ENCODE measurements around the gene FXYD7. TPM values are rescaled to one million over a fixed set of nuclear protein-coding genes. Genes with fewer than 3 reads are reported as not detected.

The FXYD7 gene
- total RNA-seq, 2 experiments from 2014 or later, result 0.50 to 6.1 TPM

GRCh38 chr19:35098413-35099049, 44.5 kb upstream of the FXYD7 start:
- intact Hi-C loops (cut with micrococcal nuclease; ENCODE audit: unreplicated experiment), result no loop called here
- H3K27ac ChIP-seq (ENCODE audit: low read depth, low read length, poor library complexity, severe bottlenecking), result no peak overlapping the region
- no peaks in the 10 kb centered on the region for H3K4me1 ChIP-seq (ENCODE audit: insufficient read depth, low read length, poor library complexity, severe bottlenecking)
- ChIA-PET CTCF (ENCODE audit: unreplicated experiment) (no interaction called here), POLR2A (interaction anchor here (0.6 to 0.7 kb wide), 3 partner anchors 9 to 28 kb away, joined by 3 to 6 read pairs (median 3); no protein-coding TSS in a partner anchor)
- TF ChIP-seq EZH2phosphoT487 (IDR thresholded peaks at IDR 0.05; ENCODE audit: borderline replicate concordance, low read depth, low read length), result no peak
- no peaks in the 10 kb centered on the region for H4K20me1 ChIP-seq (ENCODE audit: insufficient read depth, low read length)
- H3K9me3 ChIP-seq (ENCODE audit: low read length), result no peaks in the 10 kb centered on the region
- no peaks in the 10 kb centered on the region for H3K79me2 ChIP-seq (ENCODE audit: insufficient read depth, low read depth, low read length)
- no peak overlapping the region for H2AFZ ChIP-seq (ENCODE audit: low read length)
- no peak overlapping the region for H3K4me2 ChIP-seq (ENCODE audit: low read length)
- H3K4me3 ChIP-seq (ENCODE audit: low read depth, low read length, poor library complexity, severe bottlenecking), result no peak overlapping the region
- no peaks in the 10 kb centered on the region for H3K9me2 ChIP-seq (ENCODE audit: insufficient read depth, low read length)
- no peak for DNase-seq (ENCODE audit: low spot score)
- no peaks in the 10 kb centered on the region for H3K36me3 ChIP-seq (ENCODE audit: insufficient read depth, low read length)
- BruUV-seq (replicated peaks), result no TSS peak

- ChIA-PET CTCF (ENCODE audit: unreplicated experiment) (no interaction called here), POLR2A (interaction anchor here (0.6 kb wide), 1 partner anchor 9 kb away, joined by 3 read pairs; no protein-coding TSS in a partner anchor)
- TF ChIP-seq EZH2phosphoT487 (IDR thresholded peaks at IDR 0.05; ENCODE audit: borderline replicate concordance, low read depth, low read length) (no peak), CTCF (conservative IDR thresholded peaks at IDR 0.05; ENCODE audit: low read length) (no peak)
- no peaks in the 10 kb centered on the region for H3K9me3 ChIP-seq (ENCODE audit: low read length)
- no peak overlapping the region for H3K27ac ChIP-seq (ENCODE audit: low read depth, low read length, poor library complexity, severe bottlenecking)
- no peak overlapping the region for H3K4me3 ChIP-seq (ENCODE audit: low read depth, low read length, poor library complexity, severe bottlenecking)
- no peaks in the 10 kb centered on the region for H3K4me1 ChIP-seq (ENCODE audit: insufficient read depth, low read length, poor library complexity, severe bottlenecking)
- no peak overlapping the region for H2AFZ ChIP-seq (ENCODE audit: low read length)
- no peaks in the 10 kb centered on the region for H4K20me1 ChIP-seq (ENCODE audit: insufficient read depth, low read length)
- BruUV-seq (replicated peaks), result no TSS peak
- intact Hi-C loops (cut with micrococcal nuclease; ENCODE audit: unreplicated experiment), result no loop called here
- no peaks in the 10 kb centered on the region for H3K79me2 ChIP-seq (ENCODE audit: insufficient read depth, low read depth, low read length)
- no peak overlapping the region for H3K4me2 ChIP-seq (ENCODE audit: low read length)
- H3K36me3 ChIP-seq (ENCODE audit: insufficient read depth, low read length), result no peaks in the 10 kb centered on the region
- DNase-seq (ENCODE audit: low spot score), result no peak
- H3K9me2 ChIP-seq (ENCODE audit: insufficient read depth, low read length), result no peaks in the 10 kb centered on the region
These were observed 43.7 kb upstream of the FXYD7 start for GRCh38 chr19:35099155-35099896.

GRCh38 chr19:35099897-35100275, 43.2 kb upstream of the FXYD7 start:
- CTCF ChIA-PET (ENCODE audit: unreplicated experiment), result no interaction called here

More at GRCh38 chr19:35099897-35100275, 43.2 kb upstream of the FXYD7 start:
- Histone ChIP-seq H3K4me3 (ENCODE audit: low read depth, low read length, poor library complexity, severe bottlenecking) (no peak overlapping the region), H3K79me2 (ENCODE audit: insufficient read depth, low read depth, low read length) (no peaks in the 10 kb centered on the region), H3K4me2 (ENCODE audit: low read length) (no peak overlapping the region), H4K20me1 (ENCODE audit: insufficient read depth, low read length) (no peaks in the 10 kb centered on the region), H2AFZ (ENCODE audit: low read length) (no peak overlapping the region), H3K4me1 (ENCODE audit: insufficient read depth, low read length, poor library complexity, severe bottlenecking) (no peaks in the 10 kb centered on the region), H3K9me2 (ENCODE audit: insufficient read depth, low read length) (no peaks in the 10 kb centered on the region), H3K36me3 (ENCODE audit: insufficient read depth, low read length) (no peaks in the 10 kb centered on the region), H3K27ac (ENCODE audit: low read depth, low read length, poor library complexity, severe bottlenecking) (no peak overlapping the region), H3K9me3 (ENCODE audit: low read length) (no peaks in the 10 kb centered on the region)
- intact Hi-C loops (cut with micrococcal nuclease; ENCODE audit: unreplicated experiment), result no loop called here
- POLR2A ChIA-PET, result no interaction called here
- TF ChIP-seq CTCF (conservative IDR thresholded peaks at IDR 0.05; ENCODE audit: low read length) (no peak), EZH2phosphoT487 (IDR thresholded peaks at IDR 0.05; ENCODE audit: borderline replicate concordance, low read depth, low read length) (no peak)
- no TSS peak for BruUV-seq (replicated peaks)
- no peak for DNase-seq (ENCODE audit: low spot score)

Data from OCI-LY7 (cell line).